ENCODE measurements around the gene TTC17. TPM values are rescaled to one million over a fixed set of nuclear protein-coding genes. Genes with fewer than 3 reads are reported as not detected.
"Not testable (repeated sequence)": the region's sequence is repeated elsewhere in the genome, so short reads cannot be mapped to it uniquely, and the experiment has no call there.

TTC17 gene
- total RNA-seq, 2 donors from 2014 or later = 71.4 to 87.3 TPM

DNA sequence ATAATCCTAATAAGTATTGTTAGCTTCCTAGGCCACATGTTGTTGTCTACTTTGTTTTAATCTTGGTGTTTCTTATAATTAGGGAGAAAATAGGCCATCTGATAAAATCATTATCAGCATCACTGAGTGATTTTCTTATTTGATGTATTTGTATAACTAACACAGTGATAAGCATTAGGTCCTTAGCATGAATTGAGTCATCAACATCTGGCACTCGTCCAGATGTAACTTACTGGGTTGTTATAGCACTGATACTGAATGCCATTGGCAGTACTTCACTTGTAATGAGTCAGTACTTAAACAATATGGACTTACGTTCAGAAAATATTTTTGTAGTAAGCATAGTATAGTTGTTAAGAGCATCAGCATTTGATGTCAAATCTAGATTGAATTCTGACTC, 30.7 kb upstream of the TTC17 start:
- Histone ChIP-seq H3K4me3 (no peak overlapping the region), H3K9me3 (no peaks in the 10 kb centered on the region), H3K27me3 (replicated peaks; ENCODE audit: insufficient read depth) (no peaks in the 10 kb centered on the region), H3K4me1 (replicated peaks) (no peaks in the 10 kb centered on the region), H3K27ac (no peak overlapping the region), H3K36me3 (peaks cover 3 to 18% of the 10 kb centered on the region in 2 donors)
- DNase-seq (ENCODE audit: low spot score) = no peak
- TF ChIP-seq POLR2AphosphoS5 (IDR thresholded peaks at IDR 0.05) (no peak), POLR2A (IDR thresholded peaks at IDR 0.05) (no peak)
- TF ChIP-seq, protein P1, sequence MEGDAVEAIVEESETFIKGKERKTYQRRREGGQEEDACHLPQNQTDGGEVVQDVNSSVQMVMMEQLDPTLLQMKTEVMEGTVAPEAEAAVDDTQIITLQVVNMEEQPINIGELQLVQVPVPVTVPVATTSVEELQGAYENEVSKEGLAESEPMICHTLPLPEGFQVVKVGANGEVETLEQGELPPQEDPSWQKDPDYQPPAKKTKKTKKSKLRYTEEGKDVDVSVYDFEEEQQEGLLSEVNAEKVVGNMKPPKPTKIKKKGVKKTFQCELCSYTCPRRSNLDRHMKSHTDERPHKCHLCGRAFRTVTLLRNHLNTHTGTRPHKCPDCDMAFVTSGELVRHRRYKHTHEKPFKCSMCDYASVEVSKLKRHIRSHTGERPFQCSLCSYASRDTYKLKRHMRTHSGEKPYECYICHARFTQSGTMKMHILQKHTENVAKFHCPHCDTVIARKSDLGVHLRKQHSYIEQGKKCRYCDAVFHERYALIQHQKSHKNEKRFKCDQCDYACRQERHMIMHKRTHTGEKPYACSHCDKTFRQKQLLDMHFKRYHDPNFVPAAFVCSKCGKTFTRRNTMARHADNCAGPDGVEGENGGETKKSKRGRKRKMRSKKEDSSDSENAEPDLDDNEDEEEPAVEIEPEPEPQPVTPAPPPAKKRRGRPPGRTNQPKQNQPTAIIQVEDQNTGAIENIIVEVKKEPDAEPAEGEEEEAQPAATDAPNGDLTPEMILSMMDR (IDR thresholded peaks at IDR 0.05) = no peak
- intact Hi-C loops (cut with DNase I) = no loop called here
- WGBS = 78% methylated on average over 2 of the region's 2 CpGs

GRCh38 chr11:43328482-43328881, 30.2 kb upstream of the TTC17 start:
- Histone ChIP-seq H3K36me3 (peaks cover 3 to 23% of the 10 kb centered on the region in 2 donors), H3K4me3 (no peak overlapping the region), H3K27me3 (replicated peaks; ENCODE audit: insufficient read depth) (no peaks in the 10 kb centered on the region), H3K9me3 (no peaks in the 10 kb centered on the region), H3K27ac (no peak overlapping the region), H3K4me1 (replicated peaks) (no peaks in the 10 kb centered on the region)
- 97% methylated on average over 2 of the region's 2 CpGs for WGBS
- DNase-seq (ENCODE audit: low spot score) = no peak
- TF ChIP-seq POLR2A (IDR thresholded peaks at IDR 0.05) (no peak), POLR2AphosphoS5 (IDR thresholded peaks at IDR 0.05) (no peak)
- TF ChIP-seq, protein P1 (IDR thresholded peaks at IDR 0.05) = no peak
- intact Hi-C loops (cut with DNase I) = no loop called here

- TF ChIP-seq POLR2AphosphoS5 (IDR thresholded peaks at IDR 0.05) = no peak
- TF ChIP-seq, protein P1 (IDR thresholded peaks at IDR 0.05) = no peak
- intact Hi-C loops (cut with DNase I) = no loop called here
- no peaks in the 10 kb centered on the region for H3K27me3 ChIP-seq (replicated peaks; ENCODE audit: insufficient read depth)
- no peak overlapping the region for H3K27ac ChIP-seq
- H3K36me3 ChIP-seq = peaks cover 0 to 4% of the 10 kb centered on the region in 2 donors
- no peak overlapping the region for H3K4me3 ChIP-seq
- no peaks in the 10 kb centered on the region for H3K9me3 ChIP-seq
- no peaks in the 10 kb centered on the region for H3K4me1 ChIP-seq (replicated peaks)
- DNase-seq (ENCODE audit: low spot score) = no peak
Measured at GRCh38 chr11:43341159-43341558, 17.6 kb upstream of the TTC17 start.

DNA sequence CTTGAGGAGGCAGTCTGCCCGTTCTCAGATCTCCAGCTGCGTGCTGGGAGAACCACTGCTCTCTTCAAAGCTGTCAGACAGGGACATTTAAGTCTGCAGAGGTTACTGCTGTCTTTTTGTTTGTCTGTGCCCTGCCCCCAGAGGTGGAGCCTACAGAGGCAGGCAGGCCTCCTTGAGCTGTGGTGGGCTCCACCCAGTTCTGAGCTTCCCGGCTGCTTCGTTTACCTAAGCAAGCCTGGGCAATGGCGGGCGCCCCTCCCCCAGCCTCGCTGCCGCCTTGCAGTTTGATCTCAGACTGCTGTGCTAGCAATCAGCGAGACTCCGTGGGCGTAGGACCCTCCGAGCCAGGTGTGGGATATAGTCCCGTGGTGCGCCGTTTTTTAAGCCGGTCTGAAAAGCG, 7.3 kb upstream of the TTC17 start:
- 3% methylated on average over 5 of the region's 17 CpGs for WGBS
- DNase-seq (ENCODE audit: low spot score) = peak; percentile 40
- intact Hi-C loops (cut with DNase I) = not testable (repeated sequence)

GRCh38 chr11:43354311-43354710, 4.4 kb upstream of the TTC17 start:
- H3K27ac ChIP-seq = no peak overlapping the region
- H3K4me1 ChIP-seq (replicated peaks) = no peaks in the 10 kb centered on the region
- intact Hi-C loops (cut with DNase I) = no loop called here
- no peaks in the 10 kb centered on the region for H3K9me3 ChIP-seq
- no peaks in the 10 kb centered on the region for H3K27me3 ChIP-seq (replicated peaks; ENCODE audit: insufficient read depth)
- 90% methylated on average over 4 of the region's 4 CpGs for WGBS
- H3K36me3 ChIP-seq = no peaks in the 10 kb centered on the region
- no peak for DNase-seq (ENCODE audit: low spot score)
- H3K4me3 ChIP-seq = no peak overlapping the region
- TF ChIP-seq, protein P1 (IDR thresholded peaks at IDR 0.05) = no peak
- TF ChIP-seq POLR2A (IDR thresholded peaks at IDR 0.05) (no peak), POLR2AphosphoS5 (IDR thresholded peaks at IDR 0.05) (no peak)

More for the DNA sequence above, 7.3 kb upstream of the TTC17 start:
- not testable (repeated sequence) for H3K9me3 ChIP-seq; H3K4me3 ChIP-seq; H3K27ac ChIP-seq; H3K27me3 ChIP-seq (replicated peaks; ENCODE audit: insufficient read depth); H3K4me1 ChIP-seq (replicated peaks); H3K36me3 ChIP-seq
- TF ChIP-seq POLR2AphosphoS5 (IDR thresholded peaks at IDR 0.05) = peak; percentile 13
